Stimulated activated CD8-positive, alpha-beta memory T cell treated with anti-CD3 and anti-CD28 coated beads, Interleukin-15, amount 100 ng/mL, for 24 hours (primary cell): ENCODE measurements around the gene CRB1.
"Not testable (repeated sequence)": the region's sequence is repeated elsewhere in the genome, so short reads cannot be mapped to it uniquely, and the experiment has no call there.

Source experiments
- DNase-seq: peaks from one replicate; pipeline ENCODE4 v3.0.0-alpha.2; 2020; ENCODE audit warnings: low read depth

CRB1 gene

DNA sequence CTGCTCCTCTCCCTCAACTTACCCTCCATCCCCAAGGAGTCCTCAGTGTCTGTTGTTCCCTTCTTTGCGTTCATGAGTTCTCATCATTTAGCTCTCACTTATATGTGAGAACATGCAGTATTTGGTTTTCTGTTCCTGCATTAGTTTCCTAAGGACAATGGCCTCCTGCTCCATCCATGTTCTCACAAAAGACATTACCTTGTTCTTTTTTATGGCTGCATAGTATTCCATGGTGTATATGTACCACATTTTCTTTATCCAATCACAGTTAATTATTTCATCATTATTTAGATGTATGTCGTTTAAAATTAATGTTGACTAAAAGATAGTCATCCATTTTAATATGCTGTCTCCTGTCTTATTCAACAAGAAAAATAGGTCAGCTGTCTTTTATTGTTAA, 134.1 kb downstream of the CRB1 start:
- DNase-seq, result no peak

DNA sequence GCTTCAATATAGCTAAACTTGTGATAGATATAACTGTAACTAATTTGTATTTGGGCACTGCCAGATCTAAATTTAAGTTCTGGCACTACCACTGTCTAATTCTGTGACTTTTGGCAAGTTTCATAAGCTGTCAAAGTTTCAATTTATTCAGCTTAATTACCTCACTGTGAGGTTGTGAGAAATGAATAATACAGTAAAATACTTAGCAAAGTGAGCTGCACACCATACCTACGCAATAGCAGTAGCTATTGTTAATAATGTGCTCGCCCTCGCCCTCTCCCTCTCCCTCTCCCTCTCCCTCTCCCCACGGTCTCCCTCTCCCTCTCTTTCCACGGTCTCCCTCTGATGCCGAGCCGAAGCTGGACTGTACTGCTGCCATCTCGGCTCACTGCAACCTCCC, 136.7 kb downstream of the CRB1 start:
- DNase-seq, result not testable (repeated sequence)

DNA sequence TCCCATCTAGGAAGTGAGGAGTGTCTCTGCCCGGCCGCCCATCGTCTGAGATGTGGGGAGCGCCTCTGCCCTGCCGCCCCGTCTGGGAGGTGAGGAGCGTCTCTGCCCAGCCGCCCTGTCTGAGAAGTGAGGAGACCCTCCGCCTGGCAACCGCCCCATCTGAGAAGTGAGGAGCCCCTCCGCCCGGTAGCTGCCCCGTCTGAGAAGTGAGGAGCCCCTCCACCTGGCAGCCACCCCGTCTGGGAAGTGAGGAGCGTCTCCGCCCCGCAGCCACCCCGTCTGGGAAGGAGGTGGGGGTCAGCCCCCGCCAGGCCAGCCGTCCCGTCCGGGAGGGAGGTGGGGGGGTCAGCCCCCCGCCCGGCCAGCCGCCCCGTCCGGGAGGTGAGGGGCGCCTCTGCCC, 137.6 kb downstream of the CRB1 start:
- not testable (repeated sequence) for DNase-seq

DNA sequence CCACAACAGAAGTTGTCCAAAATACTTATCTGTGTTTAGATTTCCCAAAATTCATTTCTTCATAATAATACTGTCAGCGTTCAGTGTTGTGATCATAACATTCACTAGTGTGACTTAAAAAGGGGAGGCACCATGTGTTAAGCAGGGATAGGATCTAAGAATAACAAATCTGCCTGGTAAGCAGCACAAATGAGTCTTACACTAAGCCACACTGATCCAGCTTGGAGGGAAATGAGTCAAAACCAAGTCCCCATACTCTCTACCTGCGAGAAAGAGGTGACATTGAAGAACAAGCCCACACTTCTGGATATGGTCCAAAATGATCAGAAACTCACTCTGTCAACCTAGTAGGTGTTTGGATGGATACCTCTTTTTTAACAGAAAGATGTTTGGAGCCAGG, 145.5 kb downstream of the CRB1 start:
- DNase-seq, result no peak

DNA sequence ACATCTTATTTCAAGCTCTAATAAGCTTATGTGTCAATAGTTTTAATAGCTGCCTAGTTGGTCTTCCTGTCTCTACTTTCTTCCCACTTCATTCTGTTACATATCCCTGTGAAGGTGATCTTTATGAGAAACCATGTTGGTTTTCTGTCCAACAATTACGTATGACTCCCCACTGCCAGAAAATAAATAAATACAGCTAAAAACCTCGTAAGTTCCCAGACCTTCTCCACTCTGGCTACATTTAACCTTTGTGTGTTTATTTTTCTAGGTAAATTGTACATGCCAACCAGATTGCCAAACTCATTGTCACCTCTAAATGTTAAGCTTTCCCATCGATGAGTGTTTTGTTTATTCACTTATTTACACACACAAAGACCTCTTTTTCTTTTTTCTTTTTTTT, 147.2 kb downstream of the CRB1 start:
- DNase-seq, result no peak

DNA sequence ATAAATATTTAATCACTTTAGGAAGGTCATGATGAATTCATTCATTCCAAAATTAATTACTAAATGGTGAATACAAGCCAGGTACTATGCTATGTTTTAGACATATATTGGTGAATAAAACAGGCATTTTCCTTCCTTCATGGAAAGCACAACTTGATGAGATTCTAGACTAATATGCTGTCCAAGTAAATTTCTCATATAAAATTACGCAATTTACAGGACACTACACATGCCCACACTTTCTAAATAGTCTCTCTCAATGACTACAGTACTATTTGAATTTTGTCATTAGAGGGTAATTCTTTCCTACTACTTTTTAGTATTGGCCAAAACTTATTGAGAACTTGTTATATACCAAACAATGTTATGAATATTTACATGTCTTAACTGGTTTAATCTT, 150.6 kb downstream of the CRB1 start:
- DNase-seq, result no peak

DNA sequence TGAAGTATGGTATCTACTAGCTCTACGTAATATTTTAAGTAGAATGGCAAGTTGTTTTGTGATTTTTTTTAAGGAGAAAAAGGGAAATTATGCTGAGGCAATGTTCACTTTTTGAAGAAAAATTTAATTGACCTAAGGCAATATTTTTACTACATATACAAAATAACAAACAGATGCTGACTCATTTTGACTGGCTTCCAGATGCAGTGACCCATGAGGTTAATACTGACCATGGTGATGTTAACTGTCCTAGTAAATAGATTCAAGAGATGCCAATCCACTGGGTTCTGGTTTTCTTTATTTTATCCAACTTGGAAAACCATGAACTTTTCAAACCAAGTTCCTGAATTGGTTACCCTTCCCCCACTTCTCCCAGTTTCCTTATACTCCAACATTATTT, 154.9 kb downstream of the CRB1 start:
- DNase-seq, result no peak

DNA sequence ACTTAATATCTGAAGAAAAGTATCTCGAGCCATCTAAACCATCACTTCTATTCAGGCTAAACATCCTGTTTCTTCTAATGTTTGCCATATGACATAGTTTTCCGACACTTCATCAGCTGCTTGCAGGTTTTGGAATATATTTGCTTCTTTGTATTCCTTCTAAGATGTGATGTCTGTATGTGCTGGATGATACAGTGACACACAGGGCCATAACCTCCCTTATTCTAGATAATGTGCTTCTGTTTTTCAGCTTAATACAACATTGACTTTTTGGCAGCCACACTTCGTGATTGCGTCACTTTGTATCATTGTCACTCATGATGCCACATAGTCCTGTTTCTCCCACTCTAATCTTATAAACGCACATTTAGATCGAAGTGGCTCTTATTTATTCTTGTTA, 156.3 kb downstream of the CRB1 start:
- DNase-seq, result no peak

DNA sequence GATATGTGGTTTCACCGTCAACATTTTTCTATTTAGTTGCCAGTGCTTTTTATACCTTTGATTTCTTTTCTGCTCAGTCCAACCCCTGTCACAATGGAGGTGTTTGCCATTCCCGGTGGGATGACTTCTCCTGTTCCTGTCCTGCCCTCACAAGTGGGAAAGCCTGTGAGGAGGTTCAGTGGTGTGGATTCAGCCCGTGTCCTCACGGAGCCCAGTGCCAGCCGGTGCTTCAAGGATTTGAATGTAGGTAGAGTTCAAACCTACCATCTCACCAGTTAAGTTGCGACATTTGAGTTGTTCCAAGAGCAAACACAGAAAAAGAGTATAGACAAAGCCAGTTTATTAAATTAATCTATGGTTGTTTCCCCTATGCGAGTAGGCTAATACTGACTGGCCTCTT, 161.3 kb downstream of the CRB1 start:
- no peak for DNase-seq

DNA sequence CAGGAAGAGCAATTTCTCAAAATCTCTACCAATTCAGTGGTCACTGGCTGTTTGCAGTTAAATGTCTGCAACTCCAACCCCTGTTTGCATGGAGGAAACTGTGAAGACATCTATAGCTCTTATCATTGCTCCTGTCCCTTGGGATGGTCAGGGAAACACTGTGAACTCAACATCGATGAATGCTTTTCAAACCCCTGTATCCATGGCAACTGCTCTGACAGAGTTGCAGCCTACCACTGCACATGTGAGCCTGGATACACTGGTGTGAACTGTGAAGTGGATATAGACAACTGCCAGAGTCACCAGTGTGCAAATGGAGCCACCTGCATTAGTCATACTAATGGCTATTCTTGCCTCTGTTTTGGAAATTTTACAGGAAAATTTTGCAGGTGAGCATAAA, 167.2 kb downstream of the CRB1 start:
- no peak for DNase-seq

DNA sequence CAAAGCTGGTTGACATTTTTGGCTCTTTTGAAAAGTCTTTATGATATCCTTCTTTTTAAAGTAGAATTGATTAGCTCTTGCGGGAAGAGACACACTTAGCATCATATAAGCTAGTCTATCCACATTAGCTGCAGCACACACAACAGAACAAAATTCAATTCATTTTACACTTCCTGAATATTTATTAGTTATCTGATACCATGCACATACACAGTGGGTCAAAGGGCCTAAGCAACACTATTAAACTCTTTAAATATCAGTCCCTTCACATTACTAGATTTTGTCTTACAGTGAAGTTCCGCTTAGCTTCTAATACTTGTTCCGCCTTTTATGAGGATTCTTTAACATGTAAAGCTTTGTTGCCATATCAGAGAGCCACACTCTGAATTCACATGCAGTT, 169.5 kb downstream of the CRB1 start:
- DNase-seq, result no peak

DNA sequence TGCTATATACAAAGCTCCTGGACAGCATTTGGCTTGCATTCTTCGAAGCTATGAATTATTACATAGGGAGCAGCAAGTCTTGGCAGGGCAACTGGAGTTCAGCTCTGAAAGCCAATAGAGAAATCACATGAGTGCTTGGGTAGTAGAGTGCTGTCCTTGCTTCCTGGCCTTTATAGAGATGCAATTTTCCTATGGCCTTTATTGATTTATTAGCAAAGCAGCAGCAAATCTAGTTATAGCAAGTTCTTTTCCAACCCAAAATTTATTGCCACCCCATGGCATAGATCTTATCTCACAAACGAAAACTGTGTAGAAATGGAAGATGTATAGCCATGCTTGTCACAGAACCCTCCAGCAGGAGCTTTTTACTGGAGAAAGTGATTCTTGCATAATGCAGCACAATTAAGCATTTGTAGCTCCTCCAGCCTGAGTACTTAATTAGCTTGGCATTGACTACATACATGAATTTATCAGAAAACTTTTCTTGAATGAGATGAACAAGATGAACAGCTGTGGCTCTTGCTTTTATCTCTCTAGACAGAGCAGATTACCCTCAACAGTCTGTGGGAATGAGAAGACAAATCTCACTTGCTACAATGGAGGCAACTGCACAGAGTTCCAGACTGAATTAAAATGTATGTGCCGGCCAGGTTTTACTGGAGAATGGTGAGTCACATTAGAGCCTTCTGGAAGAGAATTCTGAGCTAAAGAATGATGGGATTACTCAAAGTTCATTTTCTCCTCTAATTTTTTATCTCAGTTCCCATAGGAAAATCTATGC, 170.1 kb downstream of the CRB1 start:
- DNase-seq, result no peak

DNA sequence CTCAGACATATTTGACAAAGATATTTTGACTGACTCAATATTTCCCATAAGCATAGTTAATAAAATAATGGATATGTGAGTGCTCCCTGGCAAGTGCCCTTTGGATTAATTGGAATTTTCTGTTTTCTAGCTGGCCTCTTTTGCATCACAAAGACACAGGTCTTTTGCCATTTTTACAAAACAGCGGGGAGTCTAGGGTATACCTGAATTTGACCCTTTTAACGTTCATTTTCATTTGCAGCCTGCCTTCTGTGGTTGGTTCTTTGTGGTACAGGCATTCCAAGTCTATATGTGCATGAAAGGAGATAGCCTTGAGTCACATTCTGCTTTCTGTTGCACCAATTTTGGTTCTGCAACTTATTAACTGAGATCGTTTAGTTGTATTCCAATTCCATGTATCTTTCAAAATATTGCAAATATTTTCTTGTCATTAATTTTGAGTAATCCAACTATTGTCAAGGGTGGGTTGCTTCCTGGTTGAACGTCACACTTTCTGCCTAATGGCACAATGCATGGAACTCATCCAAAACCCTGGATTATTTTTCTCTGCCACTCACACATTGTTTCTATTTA, 171.7 kb downstream of the CRB1 start:
- no peak for DNase-seq

DNA sequence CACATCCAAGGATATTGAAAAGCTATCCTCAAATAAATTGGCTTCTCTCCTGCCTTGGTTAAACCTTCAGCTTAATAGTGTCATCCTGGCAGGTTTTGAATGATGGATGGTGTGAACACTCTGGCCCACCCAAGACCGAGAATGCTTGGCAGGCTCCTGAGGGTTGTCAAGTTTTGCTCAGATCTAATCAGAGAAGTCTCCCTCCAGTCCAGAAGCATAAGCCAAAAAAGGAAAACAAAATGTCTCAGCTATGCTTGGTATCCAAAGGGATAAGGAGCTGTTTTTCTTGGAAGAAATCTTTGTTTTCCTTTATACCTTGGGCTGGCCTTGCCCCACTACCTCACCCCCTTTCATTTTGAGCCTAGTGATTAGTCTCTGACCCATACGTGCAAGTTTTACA, 172.7 kb downstream of the CRB1 start:
- DNase-seq, result no peak

DNA sequence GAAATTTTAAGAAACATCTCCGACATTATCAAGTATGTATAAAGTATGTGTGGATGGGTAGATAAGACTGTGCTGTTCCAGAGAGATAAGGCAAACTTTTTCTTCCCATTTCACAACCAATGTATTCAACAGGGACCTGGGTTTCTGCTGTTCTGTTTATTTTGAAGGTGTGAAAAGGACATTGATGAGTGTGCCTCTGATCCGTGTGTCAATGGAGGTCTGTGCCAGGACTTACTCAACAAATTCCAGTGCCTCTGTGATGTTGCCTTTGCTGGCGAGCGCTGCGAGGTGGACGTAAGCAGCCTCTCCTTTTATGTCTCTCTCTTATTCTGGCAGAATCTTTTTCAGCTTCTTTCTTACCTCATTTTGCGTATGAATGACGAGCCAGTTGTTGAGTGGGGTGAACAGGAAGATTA, 174.0 kb downstream of the CRB1 start:
- no peak for DNase-seq

DNA sequence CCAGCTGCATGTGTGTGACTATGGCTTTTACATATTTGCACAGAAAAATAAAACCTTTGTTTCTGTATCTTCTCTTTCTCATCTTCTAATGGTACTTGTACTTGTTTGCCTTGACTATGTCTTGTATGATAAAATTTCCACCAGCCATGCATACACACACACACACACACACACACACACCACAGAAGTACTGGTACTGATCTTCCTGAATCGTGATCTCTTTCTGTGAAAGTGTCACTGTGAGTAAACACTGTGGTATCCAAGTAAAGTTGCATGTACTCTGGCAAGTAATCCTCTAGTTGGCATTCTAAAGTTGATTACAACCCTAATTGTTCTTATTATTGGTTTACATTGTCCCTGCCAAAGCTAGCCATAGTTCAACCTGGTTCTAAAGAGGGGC, 176.7 kb downstream of the CRB1 start:
- DNase-seq, result no peak

DNA sequence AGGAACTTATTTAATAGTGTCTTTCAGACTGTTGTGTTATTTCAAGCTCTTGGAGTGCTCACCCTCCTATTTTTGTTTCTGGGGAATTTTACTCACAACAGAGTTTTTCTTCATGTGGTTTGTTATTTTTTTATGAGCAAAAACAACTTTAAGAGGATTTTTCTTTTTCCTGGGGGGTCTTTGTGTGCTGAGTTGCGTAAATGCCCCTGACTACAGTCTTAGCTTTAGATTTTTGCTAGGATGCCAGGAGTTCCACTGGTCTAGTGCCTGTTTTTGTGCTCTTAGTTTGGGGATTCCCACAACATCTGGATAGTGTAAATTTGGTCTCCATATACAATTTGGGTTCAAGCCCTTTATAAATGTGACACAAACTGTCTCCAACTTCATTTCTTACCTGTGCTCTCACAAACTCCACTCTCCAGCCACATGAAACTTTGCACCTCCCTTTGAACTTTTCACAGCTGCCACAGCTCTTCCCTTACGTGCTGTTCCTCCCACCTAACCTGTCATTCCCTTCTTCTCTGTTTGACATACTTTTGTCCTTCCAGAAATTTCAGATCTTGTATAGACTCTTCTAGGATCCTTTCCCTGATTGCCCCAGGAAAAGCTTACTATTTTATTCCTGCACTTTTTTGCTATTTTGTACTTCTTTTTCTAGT, 180.2 kb downstream of the CRB1 start:
- DNase-seq, result no peak

DNA sequence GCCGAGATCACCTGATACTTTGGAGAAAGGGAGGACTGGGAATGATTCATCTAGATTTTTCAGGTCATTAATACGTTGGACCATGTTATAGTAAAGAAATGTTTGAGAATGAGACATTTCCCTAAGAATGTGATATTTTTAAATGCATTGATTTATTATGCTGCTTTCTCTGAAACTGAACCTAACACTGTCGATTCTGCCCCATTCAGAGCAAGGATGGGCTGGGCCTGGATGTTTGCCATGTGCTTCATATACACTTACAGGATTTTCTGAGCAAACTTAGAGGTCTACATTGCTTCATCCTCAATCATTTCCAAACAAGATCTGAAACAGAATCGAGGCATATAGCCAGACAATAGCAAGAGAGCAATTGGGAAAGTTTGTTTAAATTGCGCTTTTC, 183.3 kb downstream of the CRB1 start:
- no peak for DNase-seq

DNA sequence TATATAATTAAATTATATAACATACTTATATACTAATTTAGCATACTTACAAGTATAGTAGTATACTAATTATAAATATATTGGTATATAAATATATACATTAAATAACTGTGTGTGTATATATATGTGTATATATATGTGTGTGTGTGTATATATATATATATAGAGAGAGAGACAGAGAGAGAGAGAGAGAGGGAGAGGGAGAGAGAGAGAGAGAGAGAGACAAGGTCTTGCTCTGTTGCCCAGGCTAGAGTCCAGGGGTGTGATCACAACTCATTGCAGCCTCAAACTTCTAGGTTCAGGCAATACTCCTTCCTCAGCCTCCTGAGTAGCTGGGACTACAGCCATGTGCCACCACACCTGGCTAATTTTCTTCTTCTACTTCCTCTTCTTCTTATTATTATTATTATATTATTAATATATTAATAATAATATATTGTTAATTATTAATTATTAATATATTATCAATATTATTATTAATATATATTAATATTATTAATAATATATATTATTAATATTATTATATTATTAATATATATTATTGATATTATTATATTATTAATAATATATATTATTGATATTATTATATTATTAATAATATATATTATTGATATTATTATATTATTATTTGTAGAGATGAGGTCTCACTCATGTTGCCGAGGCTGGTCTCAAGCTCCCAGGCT, 185.5 kb downstream of the CRB1 start:
- no peak for DNase-seq

DNA sequence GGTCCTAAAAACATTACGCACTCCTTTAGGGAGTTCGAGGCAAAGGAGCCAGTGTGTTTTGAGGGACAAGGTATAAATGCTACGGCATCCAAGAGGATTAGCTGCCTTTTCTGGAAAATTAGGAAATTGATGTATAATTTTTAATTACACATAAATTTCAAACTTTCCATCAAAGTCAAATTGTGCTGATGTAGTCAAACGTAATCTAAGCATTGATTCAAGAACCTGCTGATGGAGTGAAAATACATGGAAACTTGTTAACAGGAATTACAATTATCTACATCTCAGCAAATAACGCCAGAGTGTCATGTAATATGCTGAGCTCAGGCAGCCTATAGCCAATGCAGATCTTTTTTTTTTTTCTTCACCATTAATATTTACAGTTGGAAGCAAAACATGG, 194.5 kb downstream of the CRB1 start:
- DNase-seq, result no peak

DNA sequence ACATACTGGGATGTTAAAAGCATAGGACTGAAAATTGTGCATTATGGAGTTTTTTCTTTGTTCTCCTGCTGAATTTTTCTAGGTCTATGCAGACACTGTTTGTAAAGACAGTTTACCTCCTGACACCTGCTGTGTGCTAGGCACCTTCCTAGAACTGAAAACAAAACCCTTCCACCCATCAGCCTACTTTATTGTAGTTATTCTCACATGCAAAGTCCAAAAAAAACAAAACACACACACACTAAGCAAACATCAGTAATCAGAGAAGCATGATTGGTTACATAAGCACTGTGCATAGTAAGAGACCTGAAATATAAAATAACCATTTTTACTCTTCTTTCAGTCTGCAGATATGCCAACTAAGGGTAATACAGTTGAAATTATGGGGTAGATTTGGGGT, 195.1 kb downstream of the CRB1 start:
- no peak for DNase-seq

DNA sequence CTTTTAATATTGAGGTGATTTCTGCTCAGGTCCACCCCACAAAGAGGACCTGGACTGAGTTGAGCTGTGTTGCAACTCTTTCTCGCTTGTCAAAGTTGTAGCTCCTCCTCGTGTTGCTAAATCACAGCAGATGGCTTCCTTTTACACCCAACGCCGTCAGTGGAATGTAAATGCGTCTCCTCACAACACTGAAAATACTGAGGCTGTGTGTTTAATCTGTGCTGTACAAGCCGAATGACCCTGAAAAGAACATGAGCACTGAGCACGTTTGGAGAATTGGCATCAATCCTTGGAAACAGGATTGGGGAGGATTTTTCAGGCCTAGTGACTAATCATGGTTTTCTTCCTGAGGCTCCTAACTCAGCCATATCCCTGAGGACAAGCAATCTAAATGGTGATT, 196.0 kb downstream of the CRB1 start:
- no peak for DNase-seq
